GM12878 (cell line): Measurements from ENCODE around the gene ZNF511. TPM values are rescaled to one million over a fixed set of nuclear protein-coding genes. Genes with fewer than 3 reads are reported as not detected.

Experiments used
- ATAC-seq: fragments of 200-7000 bp; cut with Tn5 transposase; 3 replicates; pipeline ENCODE4 v1.9.1; 2020; ENCODE audit warnings: mild to moderate bottlenecking, moderate library complexity
- BruUV-seq: library from RNA; stranded (reverse); fragments of 400-500 nt; replicated peaks from 2 replicates; lab custom pipeline; 2021; lab: Mats Ljungman, UMichigan
- CTCF ChIA-PET: fragments of 300-600 bp; sonication (Branson Sonifier 250); formaldehyde crosslinking; extraction: SDS; loops from one replicate; lab custom pipeline; 2021; ENCODE audit warnings: inconsistent platforms; lab: Yijun Ruan, JAX
- POLR2A ChIA-PET: fragments of 350-600 bp; formaldehyde crosslinking; extraction: SDS; loops from one replicate; lab custom pipeline; 2021; ENCODE audit warnings: inconsistent platforms; lab: Charles Lee
- RAD21 ChIA-PET: fragments of 300-600 bp; sonication (Branson Sonifier 250); formaldehyde crosslinking; loops from one replicate; lab custom pipeline; 2023; ENCODE audit warnings: antibody characterized with exemption; ENCODE audit not compliant: unreplicated experiment; lab: Charles Lee
- SMC1A ChIA-PET: fragments of 300-600 bp; sonication (Branson Sonifier 250); formaldehyde crosslinking; loops from one replicate; lab custom pipeline; 2023; ENCODE audit not compliant: unreplicated experiment, uncharacterized antibody; lab: Charles Lee
- DNase-seq: peaks from one replicate; pipeline ENCODE4 v3.0.0-alpha.2; 2011; ENCODE audit warnings: low read depth, low spot score
- FAIRE-seq: peaks from 3 replicates; lab custom pipeline; 2011; peaks lifted over from hg19 to GRCh38; lab: Jason Lieb, UNC
- H2AFZ ChIP-seq: 2 replicates; pipeline ENCODE4 v1.6.0; 2011; ENCODE audit warnings: low read depth, low read length, control low read depth; ENCODE audit not compliant: control insufficient read depth
- H3K27ac ChIP-seq: 2 replicates; pipeline ENCODE4 v1.5.1; 2011; ENCODE audit warnings: control low read depth; ENCODE audit not compliant: control insufficient read depth, insufficient read depth
- H3K27me3 ChIP-seq, 2 experiments: replicated peaks in 1 of 2; 2 replicates each; pipeline versions ENCODE4 v1.6.0 to v1.6.1; 2011; ENCODE audit warnings: low read length in 1 of 2; ENCODE audit not compliant: control insufficient read depth in 2 of 2, insufficient read depth in 2 of 2
- H3K36me3 ChIP-seq, 2 experiments: 2 replicates each; pipeline ENCODE4 v1.5.1; 2011; ENCODE audit warnings: low read length in 1 of 2; ENCODE audit not compliant: control insufficient read depth in 2 of 2, insufficient read depth in 2 of 2
- H3K4me1 ChIP-seq: 2 replicates; pipeline ENCODE4 v1.6.1; 2011; ENCODE audit warnings: mild to moderate bottlenecking, low read length, moderate library complexity, mixed read lengths; ENCODE audit not compliant: control insufficient read depth, insufficient read depth
- H3K4me2 ChIP-seq: 2 replicates; pipeline ENCODE4 v1.6.0; 2011; ENCODE audit warnings: control low read depth; ENCODE audit not compliant: control insufficient read depth, insufficient read depth
- H3K4me3 ChIP-seq: fragments of 200-600 bp; sonication (generic); 2 replicates; pipeline ENCODE4 v1.5.1; 2016
- H3K79me2 ChIP-seq: 2 replicates; pipeline ENCODE4 v1.6.0; 2011; ENCODE audit warnings: low read length; ENCODE audit not compliant: control insufficient read depth, insufficient read depth
- H3K9ac ChIP-seq: 2 replicates; pipeline ENCODE4 v1.8.0; 2011; ENCODE audit warnings: low read length, control low read depth, mixed read lengths; ENCODE audit not compliant: control insufficient read depth, insufficient read depth
- H3K9me3 ChIP-seq: replicated peaks from 3 replicates; pipeline ENCODE4 v1.5.1; 2011; ENCODE audit warnings: mild to moderate bottlenecking, low read length; ENCODE audit not compliant: control insufficient read depth, insufficient read depth
- H4K20me1 ChIP-seq: 2 replicates; pipeline ENCODE4 v1.6.0; 2011; ENCODE audit not compliant: control insufficient read depth, insufficient read depth
- CHD2 ChIP-seq: IDR thresholded peaks from 2 replicates; pipeline ENCODE4 v1.6.1; 2011; ENCODE audit warnings: low read depth, low read length, improper control_type of control experiment, borderline replicate concordance
- CHD4 ChIP-seq: fragments of 200-600 bp; sonication (generic); IDR thresholded peaks from 2 replicates; pipeline ENCODE4 v1.6.1; 2016; ENCODE audit warnings: mild to moderate bottlenecking
- GATAD2B ChIP-seq: fragments of 450-650 bp; conservative IDR thresholded peaks from 2 replicates; pipeline ENCODE4 v1.6.1; 2017; ENCODE audit warnings: low read depth, mild to moderate bottlenecking, moderate library complexity
- NFYB ChIP-seq: IDR thresholded peaks from 2 replicates; pipeline ENCODE4 v1.6.1; 2011; ENCODE audit warnings: low read depth, mild to moderate bottlenecking, low read length, improper control_type of control experiment, moderate library complexity; ENCODE audit not compliant: insufficient read depth
- NRF1 ChIP-seq: conservative IDR thresholded peaks from 2 replicates; pipeline ENCODE4 v1.6.1; 2011; ENCODE audit warnings: mild to moderate bottlenecking, low read depth, low read length, improper control_type of control experiment
- RCOR1 ChIP-seq: conservative IDR thresholded peaks from 2 replicates; pipeline ENCODE4 v1.6.1; 2012; ENCODE audit warnings: low read depth, low read length, improper control_type of control experiment
- TAF1 ChIP-seq: IDR thresholded peaks from 2 replicates; pipeline ENCODE4 v1.6.1; 2011; ENCODE audit warnings: mild to moderate bottlenecking, low read depth, low read length, borderline replicate concordance
- WGBS: methylation state at CpG from one replicate; pipeline ENCODE4 v1.1.6; 2016; ENCODE audit warnings: low lambda C conversion rate; ENCODE audit not compliant: insufficient replicate concordance, insufficient coverage; ENCODE audit errors: missing lambda C conversion rate; 5-methylcytosine and 5-hydroxymethylcytosine counted together
- in situ Hi-C: fragments of 300-500 bp; cut with MboI; formaldehyde crosslinking; loops from 9 replicates; pipeline ENCODE4 v1.14.3; 2018; ENCODE audit warnings: mixed read lengths
- intact Hi-C: fragments of 100-400 bp; cut with micrococcal nuclease; formaldehyde crosslinking; loops from one replicate; pipeline ENCODE4 v1.14.2; 2022; ENCODE audit not compliant: unreplicated experiment
- polyA plus RNA-seq, 11 experiments: library from polyadenylated mRNA; depleted of rRNA in 4 of 11; unstranded in 6 of 11; stranded (reverse) in 5 of 11; fragments of >200 nt; fragmentation: Nextera tagmentation in 4 of 11; fragmentation: Illumina TruSeq in 1 of 11; extraction: Ambion mirVana in 4 of 11; extraction: Trizol in 1 of 11; gene quantifications; 1 replicate in 1 of 11; 2 replicates in 10 of 11; pipeline versions ENCODE4 v1.2.1 to v1.2.3, GENCODE V29; 2011 to 2016; ENCODE audit warnings: inconsistent platforms in 2 of 11, missing spikeins in 2 of 11, low read depth in 1 of 11
- total RNA-seq, 4 experiments: library from RNA; depleted of rRNA in 3 of 4; stranded (reverse); fragments of >200 nt in 3 of 4; fragmentation: Illumina TruSeq in 1 of 4; extraction: Trizol in 1 of 4; gene quantifications; 2 replicates each; pipeline versions ENCODE4 v1.2.1 to v1.2.3, GENCODE V29; 2013 to 2021
- TF ChIP-seq, protein P1 (sequence below): fragments of 450-650 bp; IDR thresholded peaks from 2 replicates; pipeline ENCODE4 v1.6.1; 2017; ENCODE audit warnings: low read depth, mild to moderate bottlenecking, moderate library complexity

ZNF511 gene
- total and polyA plus RNA-seq, 10 of the 15 experiments (the other 5 are each of a cell fraction or from before 2014, with no cell fraction given), result 0.58 to 110 (median 32.0) TPM

DNA sequence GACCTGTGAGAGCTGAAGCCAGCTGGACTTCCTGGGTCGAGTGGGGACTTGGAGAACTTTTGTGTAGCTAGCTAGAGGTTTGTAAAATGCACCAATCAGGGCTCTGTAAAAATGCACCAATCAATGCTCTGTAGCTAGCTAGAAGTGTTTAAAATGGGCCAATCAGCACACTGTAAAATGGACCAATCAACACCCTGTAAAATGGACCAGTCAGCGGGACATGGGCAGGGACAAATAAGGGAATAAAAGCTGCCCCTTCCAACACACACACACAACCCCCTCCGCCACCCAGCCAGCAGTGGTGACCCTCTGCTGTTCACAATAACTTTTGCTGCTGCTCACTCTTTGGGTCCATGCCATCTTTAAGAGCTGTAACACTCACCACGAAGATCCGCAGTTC, 7.1 kb downstream of the ZNF511 start:
- no peaks in the 10 kb centered on the region for H3K79me2 ChIP-seq
- no peaks in the 10 kb centered on the region for H3K27me3 ChIP-seq
- DNase-seq, result no peak
- ChIA-PET RAD21 (no interaction called here), SMC1A (interaction anchor here (0.7 kb wide), 1 partner anchor 14 kb away, joined by 3 read pairs; no protein-coding TSS in a partner anchor), POLR2A (no interaction called here), CTCF (interaction anchor here (0.6 to 2.8 kb wide), 7 partner anchors 8 to 934 kb away, joined by 3 to 14 read pairs (median 4); partner anchors contain the start of gene ECHS1)
- WGBS, result 78% methylated on average over 5 of the region's 5 CpGs
- no peak overlapping the region for H2AFZ ChIP-seq
- H4K20me1 ChIP-seq, result no peaks in the 10 kb centered on the region
- H3K4me1 ChIP-seq, result no peaks in the 10 kb centered on the region
- H3K9me3 ChIP-seq, result no peaks in the 10 kb centered on the region; the same call in 2 of the 3 replicates
- H3K4me3 ChIP-seq, result no peak overlapping the region
- no peak overlapping the region for H3K4me2 ChIP-seq
- in situ Hi-C loops, result no loop called here
- no peak overlapping the region for H3K9ac ChIP-seq
- FAIRE-seq, result no peak
- no peak overlapping the region for H3K27ac ChIP-seq
- ATAC-seq, result peak; percentile 46; the same call in 2 of the 3 replicates
- TF ChIP-seq RCOR1 (no peak), GATAD2B (no peak), TAF1 (no peak), CHD4 (no peak), CHD2 (no peak), NRF1 (no peak), NFYB (peak; percentile 15; the same call in 1 of the 2 replicates)
- TF ChIP-seq, protein P1, sequence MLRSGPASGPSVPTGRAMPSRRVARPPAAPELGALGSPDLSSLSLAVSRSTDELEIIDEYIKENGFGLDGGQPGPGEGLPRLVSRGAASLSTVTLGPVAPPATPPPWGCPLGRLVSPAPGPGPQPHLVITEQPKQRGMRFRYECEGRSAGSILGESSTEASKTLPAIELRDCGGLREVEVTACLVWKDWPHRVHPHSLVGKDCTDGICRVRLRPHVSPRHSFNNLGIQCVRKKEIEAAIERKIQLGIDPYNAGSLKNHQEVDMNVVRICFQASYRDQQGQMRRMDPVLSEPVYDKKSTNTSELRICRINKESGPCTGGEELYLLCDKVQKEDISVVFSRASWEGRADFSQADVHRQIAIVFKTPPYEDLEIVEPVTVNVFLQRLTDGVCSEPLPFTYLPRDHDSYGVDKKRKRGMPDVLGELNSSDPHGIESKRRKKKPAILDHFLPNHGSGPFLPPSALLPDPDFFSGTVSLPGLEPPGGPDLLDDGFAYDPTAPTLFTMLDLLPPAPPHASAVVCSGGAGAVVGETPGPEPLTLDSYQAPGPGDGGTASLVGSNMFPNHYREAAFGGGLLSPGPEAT, result no peak
- intact Hi-C loops, result no loop called here
- no TSS peak for BruUV-seq
- peaks cover 0 to 4% of the 10 kb centered on the region in 2 experiments; a peak in 1 of 4 replicates for H3K36me3 ChIP-seq
